ENCODE results near the gene KRT4. TPM values are rescaled to one million over a fixed set of nuclear protein-coding genes. Genes with fewer than 3 reads are reported as not detected.

Gene KRT4
- total RNA-seq, 1 donor from 2014 or later, result not detected

- H3K27ac Mint-ChIP-seq (ENCODE audit: unreplicated experiment), result no peak overlapping the region
- no peaks in the 10 kb centered on the region for H3K4me1 Mint-ChIP-seq
- no peaks in the 10 kb centered on the region for H3K36me3 Mint-ChIP-seq (ENCODE audit: low read depth)
- H3K4me3 Mint-ChIP-seq, result no peak overlapping the region
- no peak for DNase-seq (ENCODE audit: low read depth, low spot score)
- TF ChIP-seq CTCF (conservative IDR thresholded peaks at IDR 0.05), result no peak
- peaks cover 45% of the 10 kb centered on the region for H3K27me3 Mint-ChIP-seq (ENCODE audit: low read depth)
- no peaks in the 10 kb centered on the region for H3K9me3 Mint-ChIP-seq
These were observed 30.2 kb downstream of the KRT4 start for GRCh38 chr12:52783563-52784316.

- H3K27ac Mint-ChIP-seq (ENCODE audit: unreplicated experiment), result no peak overlapping the region
- H3K9me3 Mint-ChIP-seq, result no peaks in the 10 kb centered on the region
- H3K36me3 Mint-ChIP-seq (ENCODE audit: low read depth), result no peaks in the 10 kb centered on the region
- TF ChIP-seq CTCF (conservative IDR thresholded peaks at IDR 0.05), result no peak
- H3K4me3 Mint-ChIP-seq, result no peak overlapping the region
- H3K27me3 Mint-ChIP-seq (ENCODE audit: low read depth), result peaks cover 48% of the 10 kb centered on the region
- no peak for DNase-seq (ENCODE audit: low read depth, low spot score)
- no peaks in the 10 kb centered on the region for H3K4me1 Mint-ChIP-seq
These were observed 31.4 kb downstream of the KRT4 start for GRCh38 chr12:52782502-52782901.

- no peak for TF ChIP-seq CTCF (conservative IDR thresholded peaks at IDR 0.05)
- DNase-seq (ENCODE audit: low read depth, low spot score), result no peak
- no peaks in the 10 kb centered on the region for H3K4me1 Mint-ChIP-seq
- H3K27ac Mint-ChIP-seq (ENCODE audit: unreplicated experiment), result no peak overlapping the region
- H3K9me3 Mint-ChIP-seq, result no peaks in the 10 kb centered on the region
- no peaks in the 10 kb centered on the region for H3K36me3 Mint-ChIP-seq (ENCODE audit: low read depth)
- no peak overlapping the region for H3K4me3 Mint-ChIP-seq
- H3K27me3 Mint-ChIP-seq (ENCODE audit: low read depth), result peaks cover 52% of the 10 kb centered on the region
These were observed 32.4 kb downstream of the KRT4 start for GRCh38 chr12:52781399-52782082.

GRCh38 chr12:52779914-52780313, 34.0 kb downstream of the KRT4 start:
- H3K36me3 Mint-ChIP-seq (ENCODE audit: low read depth), result no peaks in the 10 kb centered on the region
- TF ChIP-seq CTCF (conservative IDR thresholded peaks at IDR 0.05), result no peak
- H3K4me1 Mint-ChIP-seq, result no peaks in the 10 kb centered on the region
- H3K9me3 Mint-ChIP-seq, result no peaks in the 10 kb centered on the region
- no peak overlapping the region for H3K4me3 Mint-ChIP-seq
- no peak for DNase-seq (ENCODE audit: low read depth, low spot score)
- peaks cover 54% of the 10 kb centered on the region for H3K27me3 Mint-ChIP-seq (ENCODE audit: low read depth)
- no peak overlapping the region for H3K27ac Mint-ChIP-seq (ENCODE audit: unreplicated experiment)

GRCh38 chr12:52778833-52779232, 35.1 kb downstream of the KRT4 start:
- H3K4me3 Mint-ChIP-seq, result no peak overlapping the region
- DNase-seq (ENCODE audit: low read depth, low spot score), result no peak
- no peaks in the 10 kb centered on the region for H3K4me1 Mint-ChIP-seq
- no peak overlapping the region for H3K27ac Mint-ChIP-seq (ENCODE audit: unreplicated experiment)
- H3K9me3 Mint-ChIP-seq, result no peaks in the 10 kb centered on the region
- peaks cover 52% of the 10 kb centered on the region for H3K27me3 Mint-ChIP-seq (ENCODE audit: low read depth)
- TF ChIP-seq CTCF (conservative IDR thresholded peaks at IDR 0.05), result no peak
- H3K36me3 Mint-ChIP-seq (ENCODE audit: low read depth), result no peaks in the 10 kb centered on the region
